Loucy (cell line): ENCODE results near the gene BHLHE40.

Experiments
- EZH2phosphoT487 ChIP-seq: fragments of 200-600 bp; IDR thresholded peaks from 2 replicates; pipeline ENCODE4 v1.6.1; 2018; ENCODE audit warnings: antibody characterized with exemption, mild to moderate bottlenecking, moderate library complexity, borderline replicate concordance
- TF ChIP-seq, protein P1 (sequence below): fragments of 200-600 bp; sonication (generic); conservative IDR thresholded peaks from 2 replicates; pipeline ENCODE4 v1.5.1; 2014; ENCODE audit warnings: mild to moderate bottlenecking, antibody characterized with exemption, low read length

DNA sequence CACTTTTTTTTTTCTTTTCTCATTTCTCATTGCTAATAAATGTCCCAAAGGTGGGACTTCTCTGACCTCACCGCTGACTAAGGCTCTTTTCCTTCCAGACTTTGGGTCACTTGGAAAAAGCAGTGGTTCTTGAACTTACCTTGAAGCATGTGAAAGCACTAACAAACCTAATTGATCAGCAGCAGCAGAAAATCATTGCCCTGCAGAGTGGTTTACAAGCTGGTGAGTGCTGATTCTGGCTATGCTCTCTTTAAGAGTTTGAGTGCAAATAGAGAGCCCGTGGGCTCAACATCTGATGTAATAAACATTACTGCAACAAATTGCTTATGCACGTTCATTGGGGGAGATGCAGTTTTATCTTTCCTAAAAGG, 2.0 kb downstream of the BHLHE40 start:
- TF ChIP-seq, protein P1, sequence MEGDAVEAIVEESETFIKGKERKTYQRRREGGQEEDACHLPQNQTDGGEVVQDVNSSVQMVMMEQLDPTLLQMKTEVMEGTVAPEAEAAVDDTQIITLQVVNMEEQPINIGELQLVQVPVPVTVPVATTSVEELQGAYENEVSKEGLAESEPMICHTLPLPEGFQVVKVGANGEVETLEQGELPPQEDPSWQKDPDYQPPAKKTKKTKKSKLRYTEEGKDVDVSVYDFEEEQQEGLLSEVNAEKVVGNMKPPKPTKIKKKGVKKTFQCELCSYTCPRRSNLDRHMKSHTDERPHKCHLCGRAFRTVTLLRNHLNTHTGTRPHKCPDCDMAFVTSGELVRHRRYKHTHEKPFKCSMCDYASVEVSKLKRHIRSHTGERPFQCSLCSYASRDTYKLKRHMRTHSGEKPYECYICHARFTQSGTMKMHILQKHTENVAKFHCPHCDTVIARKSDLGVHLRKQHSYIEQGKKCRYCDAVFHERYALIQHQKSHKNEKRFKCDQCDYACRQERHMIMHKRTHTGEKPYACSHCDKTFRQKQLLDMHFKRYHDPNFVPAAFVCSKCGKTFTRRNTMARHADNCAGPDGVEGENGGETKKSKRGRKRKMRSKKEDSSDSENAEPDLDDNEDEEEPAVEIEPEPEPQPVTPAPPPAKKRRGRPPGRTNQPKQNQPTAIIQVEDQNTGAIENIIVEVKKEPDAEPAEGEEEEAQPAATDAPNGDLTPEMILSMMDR = no peak
- no peak for TF ChIP-seq EZH2phosphoT487
